Measurements from ENCODE around the gene NFKBIZ. TPM values are rescaled to one million over a fixed set of nuclear protein-coding genes. Genes with fewer than 3 reads are reported as not detected.

NFKBIZ gene
- 10 to 100 TPM; 51.3 to 65.1 TPM for total RNA-seq

GRCh38 chr3:101848754-101849713 lies at the start of gene NFKBIZ:
Gene NFKBIZ, plus strand, starts transcription at chr3:101849514. Its CDS starts 115 bp downstream, at chr3:101849629.
- DNase-seq (peak; percentile 95), ATAC-seq (peak; percentile 85)
- Mint-ChIP-seq H3K4me1 (peaks cover 37% of the 10 kb centered on the region), H3K36me3 (peaks cover 42% of the 10 kb centered on the region), H3K9me3 (ENCODE audit: low read depth) (no peaks in the 10 kb centered on the region), H3K4me3 (peak within 1 kb of the TSS; percentile 96), H3K27ac (peak within 1 kb of the TSS; percentile 99), H3K27me3 (no peaks in the 10 kb centered on the region)
- CTCF ChIA-PET, result interaction anchor here (0.9 to 2.2 kb wide), 12 partner anchors 19 to 376 kb away, joined by 3 to 11 read pairs (median 4); partner anchors contain the start of genes PCNP and RPL24

GRCh38 chr3:101801174-101801573 lies 48.1 kb upstream of the NFKBIZ start:
- CTCF ChIA-PET, result interaction anchor here (1.2 to 2.8 kb wide), 2 partner anchors 424 to 428 kb away, joined by 3 to 31 read pairs; no protein-coding TSS in a partner anchor
- Mint-ChIP-seq H3K27ac (no peak overlapping the region), H3K36me3 (peaks cover 42% of the 10 kb centered on the region), H3K9me3 (ENCODE audit: low read depth) (no peaks in the 10 kb centered on the region), H3K4me3 (no peak overlapping the region), H3K4me1 (peaks cover 12% of the 10 kb centered on the region), H3K27me3 (no peaks in the 10 kb centered on the region)
- no peak for DNase-seq
- ATAC-seq, result no peak

- Mint-ChIP-seq H3K27me3 (no peaks in the 10 kb centered on the region), H3K36me3 (peaks cover 38% of the 10 kb centered on the region), H3K4me1 (peaks cover 8% of the 10 kb centered on the region), H3K9me3 (ENCODE audit: low read depth) (no peaks in the 10 kb centered on the region), H3K27ac (no peak overlapping the region), H3K4me3 (no peak overlapping the region)
- ATAC-seq, result no peak
- CTCF ChIA-PET, result interaction anchor here (0.6 to 2.8 kb wide), 22 partner anchors 10 to 735 kb away, joined by 3 to 31 read pairs (median 6); partner anchors contain the start of genes CEP97, NFKBIZ, NXPE3 and PCNP
- DNase-seq, result no peak
These were observed 47.1 kb upstream of the NFKBIZ start for GRCh38 chr3:101802179-101802578.

- Mint-ChIP-seq H3K36me3 (peaks cover 34% of the 10 kb centered on the region), H3K27ac (peak overlapping the region; percentile 66), H3K27me3 (no peaks in the 10 kb centered on the region), H3K9me3 (ENCODE audit: low read depth) (no peaks in the 10 kb centered on the region), H3K4me1 (peaks cover 17% of the 10 kb centered on the region), H3K4me3 (no peak overlapping the region)
- ATAC-seq, result peak; percentile 100
- DNase-seq, result peak; percentile 68
- CTCF ChIA-PET, result interaction anchor here (0.6 to 2.8 kb wide), 33 partner anchors 9 to 733 kb away, joined by 3 to 31 read pairs (median 5); partner anchors contain the start of genes CEP97, NFKBIZ, NXPE3 and PCNP
These were observed 46.0 kb upstream of the NFKBIZ start for GRCh38 chr3:101803173-101803782.

- Mint-ChIP-seq H3K27me3 (no peaks in the 10 kb centered on the region), H3K4me1 (peaks cover 21% of the 10 kb centered on the region), H3K27ac (peak overlapping the region; percentile 66), H3K9me3 (ENCODE audit: low read depth) (no peaks in the 10 kb centered on the region), H3K4me3 (no peak overlapping the region), H3K36me3 (peaks cover 32% of the 10 kb centered on the region)
- no peak for DNase-seq
- ATAC-seq, result no peak
- CTCF ChIA-PET, result interaction anchor here (0.9 to 3.5 kb wide), 7 partner anchors 9 to 425 kb away, joined by 3 to 12 read pairs (median 5); no protein-coding TSS in a partner anchor
These were observed 45.4 kb upstream of the NFKBIZ start for GRCh38 chr3:101803939-101804338.

- Mint-ChIP-seq H3K9me3 (ENCODE audit: low read depth) (no peaks in the 10 kb centered on the region), H3K4me1 (peaks cover 47% of the 10 kb centered on the region), H3K27me3 (no peaks in the 10 kb centered on the region), H3K4me3 (no peak overlapping the region), H3K36me3 (peaks cover 23% of the 10 kb centered on the region), H3K27ac (no peak overlapping the region)
- CTCF ChIA-PET, result interaction anchor here (1.2 to 9.9 kb wide), 3 partner anchors 16 to 423 kb away, joined by 4 to 128 read pairs (median 12); no protein-coding TSS in a partner anchor
- ATAC-seq (no peak), DNase-seq (no peak)
These were observed 42.8 kb upstream of the NFKBIZ start for GRCh38 chr3:101806491-101806890.

GRCh38 chr3:101807888-101808287 lies 41.4 kb upstream of the NFKBIZ start:
- peaks cover 17% of the 10 kb centered on the region for H3K36me3 Mint-ChIP-seq
- no peak overlapping the region for H3K27ac Mint-ChIP-seq
- no peak for ATAC-seq
- no peaks in the 10 kb centered on the region for H3K9me3 Mint-ChIP-seq (ENCODE audit: low read depth)
- CTCF ChIA-PET, result interaction anchor here (0.9 to 9.9 kb wide), 8 partner anchors 10 to 421 kb away, joined by 3 to 128 read pairs (median 4); partner anchors contain the start of gene NXPE3
- peaks cover 54% of the 10 kb centered on the region for H3K4me1 Mint-ChIP-seq
- H3K4me3 Mint-ChIP-seq, result no peak overlapping the region
- no peaks in the 10 kb centered on the region for H3K27me3 Mint-ChIP-seq
- peak; percentile 55 for DNase-seq

GRCh38 chr3:101809178-101810021 lies 39.9 kb upstream of the NFKBIZ start:
- peaks cover 6% of the 10 kb centered on the region for H3K36me3 Mint-ChIP-seq

GRCh38 chr3:101810022-101810418 lies 39.3 kb upstream of the NFKBIZ start:
- Mint-ChIP-seq H3K4me3 (no peak overlapping the region), H3K27ac (peak overlapping the region; percentile 7), H3K4me1 (peaks cover 57% of the 10 kb centered on the region), H3K27me3 (no peaks in the 10 kb centered on the region), H3K36me3 (peaks cover 3% of the 10 kb centered on the region), H3K9me3 (ENCODE audit: low read depth) (no peaks in the 10 kb centered on the region)
- CTCF ChIA-PET, result interaction anchor here (1.0 to 9.9 kb wide), 10 partner anchors 12 to 419 kb away, joined by 3 to 128 read pairs (median 4); partner anchors contain the start of gene NFKBIZ
- ATAC-seq, result no peak
- no peak for DNase-seq

More at GRCh38 chr3:101809178-101810021, 39.9 kb upstream of the NFKBIZ start:
- Mint-ChIP-seq H3K4me3 (no peak overlapping the region), H3K27me3 (no peaks in the 10 kb centered on the region), H3K9me3 (ENCODE audit: low read depth) (no peaks in the 10 kb centered on the region), H3K27ac (peak overlapping the region; percentile 52), H3K4me1 (peaks cover 55% of the 10 kb centered on the region)
- CTCF ChIA-PET, result interaction anchor here (0.9 to 9.9 kb wide), 11 partner anchors 12 to 419 kb away, joined by 3 to 128 read pairs (median 4); partner anchors contain the start of gene NFKBIZ
- peak; percentile 62 for ATAC-seq
- DNase-seq, result no peak

GRCh38 chr3:101811875-101812274 lies 37.4 kb upstream of the NFKBIZ start:
- H3K4me3 Mint-ChIP-seq, result no peak overlapping the region
- no peaks in the 10 kb centered on the region for H3K27me3 Mint-ChIP-seq
- H3K27ac Mint-ChIP-seq, result no peak overlapping the region
- peak; percentile 35 for ATAC-seq
- DNase-seq, result no peak
- CTCF ChIA-PET, result interaction anchor here (1.3 to 9.9 kb wide), 6 partner anchors 9 to 418 kb away, joined by 3 to 128 read pairs (median 6); no protein-coding TSS in a partner anchor
- H3K9me3 Mint-ChIP-seq (ENCODE audit: low read depth), result no peaks in the 10 kb centered on the region
- H3K4me1 Mint-ChIP-seq, result peaks cover 57% of the 10 kb centered on the region
- peaks cover under 1% of the 10 kb centered on the region for H3K36me3 Mint-ChIP-seq

- ATAC-seq (no peak), DNase-seq (no peak)
- Mint-ChIP-seq H3K27ac (no peak overlapping the region), H3K4me1 (peaks cover 52% of the 10 kb centered on the region), H3K27me3 (no peaks in the 10 kb centered on the region), H3K9me3 (ENCODE audit: low read depth) (no peaks in the 10 kb centered on the region), H3K4me3 (no peak overlapping the region), H3K36me3 (peaks cover 7% of the 10 kb centered on the region)
- CTCF ChIA-PET, result interaction anchor here (1.1 to 9.9 kb wide), 9 partner anchors 10 to 417 kb away, joined by 3 to 128 read pairs (median 6); partner anchors contain the start of gene NFKBIZ
These were observed 36.4 kb upstream of the NFKBIZ start for GRCh38 chr3:101812895-101813294.

- no peak for DNase-seq
- H3K36me3 Mint-ChIP-seq, result peaks cover 10% of the 10 kb centered on the region
- no peak overlapping the region for H3K4me3 Mint-ChIP-seq
- no peak overlapping the region for H3K27ac Mint-ChIP-seq
- no peak for ATAC-seq
- CTCF ChIA-PET, result interaction anchor here (0.8 to 9.9 kb wide), 15 partner anchors 9 to 723 kb away, joined by 3 to 128 read pairs (median 3); partner anchors contain the start of gene NFKBIZ
- H3K4me1 Mint-ChIP-seq, result peaks cover 44% of the 10 kb centered on the region
- H3K27me3 Mint-ChIP-seq, result no peaks in the 10 kb centered on the region
- no peaks in the 10 kb centered on the region for H3K9me3 Mint-ChIP-seq (ENCODE audit: low read depth)
These were observed 35.4 kb upstream of the NFKBIZ start for GRCh38 chr3:101813817-101814440.
